Neuronal stem cell (in vitro differentiated cells): ENCODE results near the gene NDUFA7.
A peak's percentile ranks its signal among the peaks of the same experiment; 100 is the strongest.

Experiments
- DNase-seq: peaks from one replicate; pipeline ENCODE4 v3.0.0-alpha.2; 2013; ENCODE audit warnings: low spot score
- H2AFZ ChIP-seq: one replicate; pipeline ENCODE4 v1.6.1; 2013; ENCODE audit warnings: mild to moderate bottlenecking, low read length, inconsistent platforms
- H2AK5ac ChIP-seq: 2 replicates; pipeline ENCODE4 v1.6.1; 2013; ENCODE audit warnings: low read depth, mild to moderate bottlenecking, inconsistent platforms, low read length, moderate library complexity, mixed read lengths
- H2BK120ac ChIP-seq: 2 replicates; pipeline ENCODE4 v1.6.1; 2013; ENCODE audit warnings: low read depth, mild to moderate bottlenecking, inconsistent platforms, low read length, moderate library complexity, mixed read lengths
- H2BK12ac ChIP-seq: one replicate; pipeline ENCODE4 v1.6.1; 2013; ENCODE audit warnings: low read length, inconsistent platforms
- H2BK15ac ChIP-seq: 2 replicates; pipeline ENCODE4 v1.6.1; 2013; ENCODE audit warnings: mild to moderate bottlenecking, low read length, inconsistent platforms, mixed read lengths
- H2BK5ac ChIP-seq: one replicate; pipeline ENCODE4 v1.6.1; 2013; ENCODE audit warnings: inconsistent platforms, mild to moderate bottlenecking, low read length, moderate library complexity
- H3K14ac ChIP-seq: one replicate; pipeline ENCODE4 v1.6.1; 2013; ENCODE audit warnings: low read length, inconsistent platforms
- H3K18ac ChIP-seq: 2 replicates; pipeline ENCODE4 v1.6.1; 2013; ENCODE audit warnings: low read length, inconsistent platforms
- H3K23ac ChIP-seq: 2 replicates; pipeline ENCODE4 v1.6.1; 2013; ENCODE audit warnings: low read depth, mild to moderate bottlenecking, mixed read lengths, low read length, inconsistent platforms; ENCODE audit not compliant: poor library complexity
- H3K27ac ChIP-seq: replicated peaks from 3 replicates; pipeline ENCODE4 v1.5.1; 2013; ENCODE audit warnings: low read length, inconsistent platforms
- H3K27me3 ChIP-seq, 3 experiments: 2 replicates each; pipeline ENCODE4 v1.6.1; 2013; ENCODE audit warnings: low read length in 3 of 3, mild to moderate bottlenecking in 2 of 3, inconsistent platforms in 1 of 3, low read depth in 1 of 3, mixed read lengths in 1 of 3, moderate library complexity in 1 of 3; ENCODE audit not compliant: control insufficient read depth in 3 of 3, insufficient read depth in 3 of 3
- H3K36me3 ChIP-seq, 2 donors: replicated peaks in 1 of 2; 2 replicates each; pipeline ENCODE4 v1.6.1; 2013; ENCODE audit warnings: low read length in 2 of 2; ENCODE audit not compliant: control insufficient read depth in 2 of 2, insufficient read depth in 2 of 2
- H3K4ac ChIP-seq: 2 replicates; pipeline ENCODE4 v1.6.1; 2013; ENCODE audit warnings: inconsistent platforms, mild to moderate bottlenecking, low read length, moderate library complexity
- H3K4me1 ChIP-seq, 2 donors: 1 replicate in 1 of 2; 2 replicates in 1 of 2; pipeline ENCODE4 v1.6.1; 2013; ENCODE audit warnings: low read length in 2 of 2, low read depth in 1 of 2; ENCODE audit not compliant: control insufficient read depth in 2 of 2, insufficient read depth in 1 of 2
- H3K4me2 ChIP-seq: one replicate; pipeline ENCODE4 v1.6.1; 2013; ENCODE audit warnings: mild to moderate bottlenecking, low read length, inconsistent platforms; ENCODE audit not compliant: insufficient read depth, poor library complexity, severe bottlenecking
- H3K4me3 ChIP-seq, 2 donors: 2 replicates each; pipeline ENCODE4 v1.5.1; 2013; ENCODE audit warnings: low read length in 2 of 2, mild to moderate bottlenecking in 2 of 2, inconsistent platforms in 1 of 2, moderate library complexity in 1 of 2
- H3K79me1 ChIP-seq: one replicate; pipeline ENCODE4 v1.6.1; 2013; ENCODE audit warnings: low read depth, mild to moderate bottlenecking, inconsistent platforms, low read length, moderate library complexity
- H3K9ac ChIP-seq: one replicate; pipeline ENCODE4 v1.6.1; 2013; ENCODE audit warnings: mild to moderate bottlenecking, low read depth, low read length, inconsistent platforms; ENCODE audit not compliant: poor library complexity
- H3K9me3 ChIP-seq, 2 donors: replicated peaks in 1 of 2; 2 replicates each; pipeline versions ENCODE3 to v1.6.1; 2013; ENCODE audit warnings: low read length in 2 of 2, mild to moderate bottlenecking in 2 of 2, inconsistent platforms in 1 of 2, low read depth in 1 of 2, mixed read lengths in 1 of 2, moderate library complexity in 1 of 2; ENCODE audit not compliant: control insufficient read depth in 2 of 2, insufficient read depth in 1 of 2
- H4K8ac ChIP-seq: one replicate; pipeline ENCODE4 v1.6.1; 2013; ENCODE audit warnings: low read depth, mild to moderate bottlenecking, inconsistent platforms, low read length, moderate library complexity
- H4K91ac ChIP-seq: one replicate; pipeline ENCODE4 v1.6.1; 2013; ENCODE audit warnings: low read length, low read depth, mild to moderate bottlenecking, inconsistent platforms; ENCODE audit not compliant: poor library complexity
- WGBS, 2 donors: extraction: QIAGEN DNeasy Blood & Tissue Kit; methylation state at CpG; one replicate each; pipeline ENCODE4 v1.1.7; 2013; ENCODE audit warnings: missing lambda C conversion rate in 2 of 2, mixed read lengths in 1 of 2; ENCODE audit not compliant: insufficient read length in 2 of 2, insufficient replicate concordance in 1 of 2; ENCODE audit errors: extremely low coverage in 2 of 2; 5-methylcytosine and 5-hydroxymethylcytosine counted together

The NDUFA7 gene

DNA sequence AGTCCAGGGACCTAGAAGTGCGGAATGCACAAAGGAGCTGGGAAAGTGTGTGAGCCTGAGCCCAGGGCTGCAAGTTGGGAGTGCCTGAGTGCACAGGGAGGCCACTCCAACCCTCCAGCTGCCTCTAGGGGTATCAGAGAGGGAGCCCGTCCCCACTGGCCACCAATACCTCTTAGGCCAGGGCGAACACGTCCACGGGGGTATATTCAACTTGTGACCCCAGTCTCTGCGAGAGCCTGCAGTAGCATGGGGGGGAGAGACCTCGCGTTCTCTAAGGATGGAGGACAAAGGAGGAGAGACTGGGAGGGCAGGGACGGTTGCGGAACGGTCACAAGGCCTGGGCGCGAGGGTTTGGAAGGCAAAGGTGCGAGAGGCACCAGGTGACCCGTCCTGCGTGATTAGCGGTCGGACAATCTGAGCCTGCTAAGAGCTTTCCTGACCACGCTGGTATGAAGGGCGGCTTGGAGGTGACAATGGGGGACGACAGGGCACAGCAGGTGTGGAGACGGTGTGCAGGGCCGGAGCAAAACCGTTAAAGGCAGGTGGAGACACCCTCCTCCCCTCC is 13.7 kb downstream of the NDUFA7 start:
- no peak for DNase-seq

DNA sequence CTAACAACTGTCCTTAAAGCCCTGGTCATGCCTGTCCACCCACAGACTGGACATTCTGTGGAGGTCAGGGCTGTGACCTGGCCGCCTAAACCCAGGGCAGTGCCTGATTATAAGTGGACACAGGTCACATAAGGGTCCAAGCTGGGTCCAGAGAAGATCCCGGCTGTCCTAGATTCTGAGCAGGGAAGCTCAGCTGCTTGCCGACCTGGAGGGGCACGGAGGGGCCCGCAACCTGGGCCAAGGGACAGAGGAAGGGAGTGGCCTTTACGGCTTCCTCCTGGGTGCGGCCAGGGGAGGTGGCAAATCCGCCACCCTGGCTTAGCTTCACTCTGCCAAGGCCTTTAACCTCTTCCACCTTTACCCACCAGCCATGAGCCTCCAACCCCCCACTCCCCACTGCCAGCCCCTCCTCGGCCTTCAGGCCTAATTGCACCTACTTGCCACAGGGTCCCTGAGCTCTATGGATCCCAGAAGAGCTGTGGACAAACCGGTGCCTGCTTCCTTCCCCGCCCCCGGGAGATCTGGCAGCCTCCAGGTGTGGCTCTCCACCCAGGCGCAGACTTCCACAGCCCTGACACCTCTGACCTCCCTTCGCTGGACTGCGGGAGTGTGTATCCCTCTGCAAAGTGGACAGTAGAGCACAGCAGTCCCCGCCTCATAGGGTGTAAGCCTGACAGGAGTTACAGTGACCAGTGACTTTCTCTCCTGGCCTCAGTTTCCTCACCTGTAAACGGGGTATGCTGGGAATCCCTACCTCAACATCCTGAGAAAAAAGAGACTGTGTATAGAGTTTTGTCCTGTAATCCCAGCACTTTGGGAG is 14.7 kb downstream of the NDUFA7 start:
- H3K79me1 ChIP-seq = peaks cover 11% of the 10 kb centered on the region
- no peak for DNase-seq
- H3K36me3 ChIP-seq = peaks cover 17 to 41% of the 10 kb centered on the region in 2 donors
- no peak overlapping the region for H3K4me2 ChIP-seq
- no peak overlapping the region for H3K14ac ChIP-seq
- H2BK120ac ChIP-seq = no peak overlapping the region
- peaks cover 11 to 14% of the 10 kb centered on the region in 2 donors for H3K4me1 ChIP-seq
- H2BK12ac ChIP-seq = no peak overlapping the region
- H3K18ac ChIP-seq = no peak overlapping the region
- H3K9ac ChIP-seq = no peak overlapping the region
- no peak overlapping the region for H3K4ac ChIP-seq
- H3K27me3 ChIP-seq = no peaks in the 10 kb centered on the region
- H3K4me3 ChIP-seq = no peak overlapping the region
- H2AK5ac ChIP-seq = peak overlapping the region; percentile 20
- peaks cover 0 to 1% of the 10 kb centered on the region in 2 donors for H3K9me3 ChIP-seq
- no peak overlapping the region for H4K91ac ChIP-seq
- H2BK5ac ChIP-seq = no peak overlapping the region
- no peak overlapping the region for H3K23ac ChIP-seq
- H2AFZ ChIP-seq = no peak overlapping the region
- WGBS, 2 donors = no CpG with 5 or more reads among the region's 17 CpGs
- H4K8ac ChIP-seq = no peak overlapping the region
- no peak overlapping the region for H2BK15ac ChIP-seq
- no peak overlapping the region for H3K27ac ChIP-seq

More for the DNA sequence above, 13.7 kb downstream of the NDUFA7 start:
- H2BK5ac ChIP-seq = no peak overlapping the region
- peak overlapping the region; percentile 98 for H3K23ac ChIP-seq
- H3K4me1 ChIP-seq = peaks cover 11 to 14% of the 10 kb centered on the region in 2 donors
- peak overlapping the region; percentile 69 for H3K4ac ChIP-seq
- no peak overlapping the region for H4K8ac ChIP-seq
- H2BK15ac ChIP-seq = no peak overlapping the region
- peaks cover 0 to 1% of the 10 kb centered on the region in 2 donors for H3K9me3 ChIP-seq
- peak overlapping the region; percentile 96 for H3K14ac ChIP-seq
- H4K91ac ChIP-seq = no peak overlapping the region
- peak overlapping the region; percentile 97 for H3K18ac ChIP-seq
- H3K4me3 ChIP-seq = peak overlapping the region; percentile 61 to 82
- no peaks in the 10 kb centered on the region for H3K27me3 ChIP-seq
- peak overlapping the region; percentile 96 for H3K4me2 ChIP-seq
- WGBS, 2 donors = no CpG with 5 or more reads among the region's 24 CpGs
- H2AK5ac ChIP-seq = peak overlapping the region; percentile 48
- peaks cover 20 to 42% of the 10 kb centered on the region in 2 donors for H3K36me3 ChIP-seq
- peak overlapping the region; percentile 6 for H2BK120ac ChIP-seq
- H3K79me1 ChIP-seq = peaks cover 11% of the 10 kb centered on the region
- no peak overlapping the region for H3K27ac ChIP-seq
- peak overlapping the region; percentile 91 for H2AFZ ChIP-seq
- peak overlapping the region; percentile 92 for H3K9ac ChIP-seq
- H2BK12ac ChIP-seq = peak overlapping the region; percentile 47

DNA sequence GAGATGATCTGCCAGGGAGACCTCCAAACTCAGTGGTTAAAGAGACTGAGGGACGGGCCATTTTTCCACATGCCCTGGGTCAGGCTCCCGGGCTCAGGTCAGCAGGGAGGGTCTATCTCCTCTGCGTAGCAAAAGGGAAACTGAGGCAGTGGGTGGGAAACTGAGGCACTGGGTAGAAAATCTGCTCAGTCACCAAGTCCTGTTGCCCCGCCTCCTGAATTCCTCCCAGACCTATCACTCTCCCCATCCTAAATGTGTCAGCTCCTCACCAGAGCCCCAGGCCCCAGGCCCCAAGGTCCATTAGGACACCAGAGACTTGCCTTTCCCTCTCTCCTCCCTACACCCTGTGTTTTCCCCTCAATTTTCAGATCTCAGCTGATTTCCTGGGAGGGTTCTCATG is 15.4 kb downstream of the NDUFA7 start:
- Histone ChIP-seq H3K18ac (no peak overlapping the region), H2BK12ac (no peak overlapping the region), H3K79me1 (peaks cover 11% of the 10 kb centered on the region), H2AK5ac (no peak overlapping the region), H2BK5ac (no peak overlapping the region), H2BK120ac (no peak overlapping the region), H2BK15ac (no peak overlapping the region), H3K4me2 (no peak overlapping the region), H3K36me3 (peaks cover 12 to 34% of the 10 kb centered on the region in 2 donors), H3K23ac (no peak overlapping the region), H3K4ac (no peak overlapping the region), H3K9ac (no peak overlapping the region), H2AFZ (no peak overlapping the region), H3K14ac (no peak overlapping the region), H3K27me3 (no peaks in the 10 kb centered on the region), H3K4me3 (peak overlapping the region in 1 of 2 donors; percentile 35), H3K9me3 (peaks cover 0 to 1% of the 10 kb centered on the region in 2 donors), H4K91ac (no peak overlapping the region), H3K27ac (no peak overlapping the region), H4K8ac (no peak overlapping the region), H3K4me1 (peaks cover 11 to 14% of the 10 kb centered on the region in 2 donors)
- DNase-seq = no peak
- WGBS, 2 donors = no CpG with 5 or more reads among the region's 4 CpGs
